OCI-M2 (cell line): ENCODE measurements around the gene PCNX3.
A peak's percentile ranks its signal among the peaks of the same experiment; 100 is the strongest.

Experiments
- DNase-seq: peaks from one replicate; lab custom pipeline; 2025; ENCODE audit not compliant: unreplicated experiment; lab: John Stamatoyannopoulos, UW

The PCNX3 gene

DNA sequence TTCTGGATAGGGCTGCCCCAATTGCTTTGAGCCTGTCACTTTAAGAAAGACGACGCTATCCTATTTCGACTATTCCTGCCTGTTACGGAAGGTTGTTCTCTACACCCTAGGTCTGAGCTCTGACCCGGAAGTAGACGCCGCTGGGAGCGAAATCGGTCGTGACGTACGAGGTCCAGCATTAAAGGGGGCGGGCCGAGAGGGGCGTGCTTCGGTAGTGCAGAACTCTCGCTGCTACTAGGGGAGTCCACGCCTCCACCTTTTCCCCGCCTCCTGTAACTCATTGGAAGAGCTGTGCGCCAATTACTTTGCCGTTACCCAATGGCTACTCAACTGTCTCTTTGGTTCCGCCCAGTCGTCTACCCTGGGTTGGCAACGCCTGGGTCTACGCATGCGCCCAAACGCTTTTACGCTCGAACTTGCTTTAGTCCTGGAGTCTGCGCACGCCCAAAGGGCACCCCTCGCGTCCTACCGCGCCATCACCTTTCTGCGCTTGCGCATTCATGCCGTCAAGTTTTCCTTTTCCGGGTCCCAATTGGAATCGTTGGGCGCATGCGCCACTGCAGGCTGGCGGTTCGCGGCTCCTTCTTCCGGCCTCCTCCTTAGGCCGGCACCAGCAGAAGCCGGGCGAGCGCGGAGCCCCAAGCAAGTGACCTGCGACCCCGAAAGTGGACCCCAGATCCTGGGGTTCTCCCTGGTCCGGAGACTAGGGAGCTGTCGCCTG is at the start of gene PCNX3:
TSS of gene PCNX3 (plus strand) at position 548 of the 721 bp plus-strand sequence. CDS start 536 bp downstream, outside the sequence.
- peak; percentile 99 for DNase-seq

DNA sequence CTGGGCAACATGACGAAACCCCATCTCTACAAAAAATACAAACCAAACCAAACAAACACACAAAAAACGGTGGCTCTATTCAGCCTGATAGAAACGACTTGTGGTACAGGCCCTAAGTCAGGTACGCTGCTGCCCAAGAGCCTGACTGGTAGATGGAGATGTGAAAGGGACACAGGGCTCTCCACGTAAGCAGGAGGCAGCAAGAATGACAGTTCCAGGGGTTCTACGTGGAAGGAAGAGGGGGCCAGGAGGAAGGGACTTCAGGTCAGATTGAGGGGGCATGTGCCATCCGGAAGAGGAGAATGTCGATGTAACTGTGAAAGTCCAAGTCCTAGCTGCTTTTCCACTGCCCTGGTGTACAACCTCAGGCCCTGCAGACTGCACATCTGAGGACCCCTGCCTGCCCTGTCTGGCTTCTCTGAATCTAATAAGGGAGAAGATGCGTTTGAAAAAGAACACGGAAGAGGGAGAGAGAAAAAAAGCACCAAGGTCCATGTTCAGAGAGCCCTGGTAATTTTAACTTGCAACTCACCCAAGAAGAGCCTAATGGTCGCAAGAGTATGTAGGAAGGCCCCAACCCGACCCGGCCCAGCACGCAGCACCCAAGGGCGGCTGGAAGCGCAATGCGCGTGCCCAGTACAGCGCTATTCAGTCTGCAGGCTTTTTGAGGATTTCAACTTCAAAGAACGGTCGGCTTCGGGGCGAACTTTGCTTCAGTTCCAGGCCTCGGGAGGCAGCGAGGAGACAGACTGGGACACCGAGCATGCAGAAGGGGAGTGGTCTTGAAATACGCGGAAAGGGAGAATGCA is 46.2 kb upstream of the PCNX3 start:
- DNase-seq, result no peak

DNA sequence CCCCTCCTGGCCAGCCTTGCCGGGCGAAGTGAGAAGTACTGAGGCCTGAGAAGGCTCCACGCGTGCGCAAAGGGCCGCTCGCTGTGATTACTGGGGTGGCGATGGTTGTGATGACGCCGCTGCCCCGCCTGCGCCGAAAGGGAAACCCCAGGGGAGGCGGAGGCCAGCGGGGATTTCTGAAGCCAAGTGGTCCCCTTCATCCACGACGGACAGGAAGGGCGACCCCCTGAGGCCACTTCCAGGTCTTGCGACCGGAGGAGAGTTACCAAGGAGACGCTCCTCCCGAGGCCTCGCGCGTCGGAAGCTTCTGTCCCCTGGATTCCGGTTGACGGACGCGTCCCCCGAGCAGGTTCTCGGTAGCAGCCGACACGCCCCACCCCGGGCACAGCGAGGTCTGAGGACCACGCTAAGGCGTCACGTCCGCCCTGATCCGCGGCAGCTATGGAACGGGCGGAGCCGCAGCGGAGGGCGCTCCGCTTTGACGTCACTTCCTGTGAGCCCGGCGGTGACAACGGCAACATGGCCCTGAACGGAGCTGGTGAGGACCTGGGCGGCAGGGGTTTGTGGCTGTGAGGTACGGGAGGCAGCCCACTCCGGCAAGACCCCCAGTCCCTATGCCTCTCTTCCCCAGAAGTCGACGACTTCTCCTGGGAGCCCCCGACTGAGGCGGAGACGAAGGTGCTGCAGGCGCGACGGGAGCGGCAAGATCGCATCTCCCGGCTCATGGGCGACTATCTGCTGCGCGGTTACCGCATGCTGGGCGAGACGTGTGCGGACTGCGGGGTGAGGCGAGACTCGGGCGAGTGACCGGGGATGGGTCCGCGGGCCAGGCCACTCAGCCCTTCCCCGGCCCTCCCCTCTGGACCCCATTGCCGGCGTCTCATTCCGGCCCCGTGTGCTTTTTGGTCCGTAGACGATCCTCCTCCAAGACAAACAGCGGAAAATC is 45.3 kb upstream of the PCNX3 start, which contains the start of gene ZNRD2:
TSS of gene ZNRD2 (plus strand) at position 505 of the 946 bp plus-strand sequence. CDS start at position 520, 15 bp downstream.
- peak; percentile 46 for DNase-seq

DNA sequence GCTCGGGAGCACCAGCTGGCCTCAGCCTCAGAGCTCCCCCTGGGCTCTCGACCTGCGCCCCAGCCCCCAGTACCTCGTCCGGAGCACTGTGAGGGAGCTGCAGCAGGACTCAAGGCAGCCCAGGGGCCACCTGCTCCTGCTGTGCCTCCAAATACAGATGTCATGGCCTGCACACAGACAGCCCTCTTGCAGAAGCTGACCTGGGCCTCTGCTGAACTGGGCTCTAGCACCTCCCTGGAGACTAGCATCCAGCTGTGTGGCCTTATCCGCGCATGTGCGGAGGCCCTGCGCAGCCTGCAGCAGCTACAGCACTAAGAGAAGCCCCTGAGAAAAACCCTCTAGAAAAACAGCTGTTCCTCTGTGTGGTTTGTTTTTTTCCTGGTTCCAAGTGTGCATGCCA is 44.2 kb upstream of the PCNX3 start:
- DNase-seq, result no peak

DNA sequence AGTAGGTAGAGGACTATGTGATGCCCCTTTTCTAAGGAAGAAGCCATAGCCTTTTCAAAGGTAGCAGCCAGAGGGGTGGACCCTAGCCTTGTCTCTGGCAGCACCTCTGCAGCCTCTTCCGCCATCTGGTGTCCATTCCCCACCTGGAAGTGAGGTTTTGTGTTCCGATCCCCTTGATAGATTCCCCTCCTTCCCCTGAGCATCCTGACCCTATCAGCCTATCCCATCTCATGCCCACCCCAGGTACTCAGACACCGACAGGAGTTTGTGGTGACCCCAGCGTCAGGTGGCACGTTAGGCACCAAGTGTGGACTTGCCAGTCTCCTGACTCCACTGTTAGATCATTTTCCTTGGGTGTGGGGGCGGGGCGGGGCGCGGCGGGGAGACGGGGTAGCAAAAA is 43.6 kb upstream of the PCNX3 start:
- DNase-seq, result no peak

DNA sequence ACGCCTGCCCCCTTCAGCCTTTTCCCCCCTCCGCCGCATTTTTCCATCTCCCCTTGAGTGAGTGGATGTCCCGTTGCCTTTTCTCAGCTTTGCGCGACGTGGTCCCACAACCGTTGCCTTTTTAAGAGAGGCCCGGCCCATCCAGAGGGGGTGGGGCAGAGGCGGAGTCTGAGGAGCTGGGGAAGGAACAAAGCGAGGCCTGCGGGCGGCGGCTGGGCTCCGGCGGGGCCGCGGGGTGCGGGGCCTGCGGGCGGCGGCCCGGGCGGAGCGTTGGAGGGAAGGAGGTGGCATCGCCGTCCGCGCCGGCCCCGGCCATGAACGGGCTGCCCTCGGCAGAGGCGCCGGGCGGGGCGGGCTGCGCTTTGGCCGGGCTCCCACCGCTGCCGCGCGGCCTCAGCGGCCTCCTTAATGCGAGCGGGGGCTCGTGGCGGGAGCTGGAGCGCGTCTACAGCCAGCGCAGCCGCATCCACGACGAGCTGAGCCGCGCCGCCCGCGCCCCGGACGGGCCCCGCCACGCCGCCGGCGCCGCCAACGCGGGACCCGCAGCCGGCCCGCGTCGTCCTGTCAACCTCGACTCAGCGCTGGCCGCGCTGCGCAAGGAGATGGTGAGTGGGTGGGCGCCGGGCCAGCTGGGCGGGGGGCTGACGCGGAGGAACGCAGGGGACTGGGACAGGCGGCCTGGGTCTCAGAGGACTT is 43.1 kb upstream of the PCNX3 start, which contains the start of gene FAM89B:
TSS of gene FAM89B (plus strand) at position 183 of the 696 bp plus-strand sequence. CDS start at position 315, 132 bp downstream.
- no peak for DNase-seq

DNA sequence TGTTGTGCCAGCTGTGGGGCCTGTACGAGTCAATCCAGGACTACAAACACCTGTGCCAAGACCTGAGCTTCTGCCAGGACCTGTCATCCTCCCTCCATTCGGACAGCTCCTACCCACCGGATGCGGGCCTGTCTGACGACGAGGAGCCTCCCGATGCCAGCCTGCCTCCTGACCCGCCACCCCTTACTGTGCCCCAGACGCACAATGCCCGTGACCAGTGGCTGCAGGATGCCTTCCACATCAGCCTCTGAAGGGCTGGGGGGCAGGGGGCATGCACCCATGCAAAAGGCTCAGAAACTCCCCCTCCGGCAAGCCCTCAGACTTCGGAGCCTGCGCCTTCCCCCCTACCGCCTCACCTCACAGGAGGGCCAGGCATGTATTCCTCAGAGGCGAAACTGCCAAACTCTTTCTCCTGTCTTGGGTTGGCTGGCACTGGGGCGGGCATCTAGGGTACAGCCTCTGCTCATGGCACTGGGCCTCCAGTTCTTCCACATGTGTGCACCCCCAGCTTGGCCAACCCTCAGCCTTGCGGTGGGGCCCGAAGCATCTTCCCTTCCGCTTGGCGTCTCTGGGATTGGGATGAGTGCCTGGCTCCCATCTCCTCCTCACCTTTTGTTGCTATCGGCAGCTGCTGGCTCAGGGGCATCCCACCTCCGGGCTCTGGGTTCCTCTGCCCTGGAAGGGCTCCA is 42.0 kb upstream of the PCNX3 start:
- DNase-seq, result no peak

DNA sequence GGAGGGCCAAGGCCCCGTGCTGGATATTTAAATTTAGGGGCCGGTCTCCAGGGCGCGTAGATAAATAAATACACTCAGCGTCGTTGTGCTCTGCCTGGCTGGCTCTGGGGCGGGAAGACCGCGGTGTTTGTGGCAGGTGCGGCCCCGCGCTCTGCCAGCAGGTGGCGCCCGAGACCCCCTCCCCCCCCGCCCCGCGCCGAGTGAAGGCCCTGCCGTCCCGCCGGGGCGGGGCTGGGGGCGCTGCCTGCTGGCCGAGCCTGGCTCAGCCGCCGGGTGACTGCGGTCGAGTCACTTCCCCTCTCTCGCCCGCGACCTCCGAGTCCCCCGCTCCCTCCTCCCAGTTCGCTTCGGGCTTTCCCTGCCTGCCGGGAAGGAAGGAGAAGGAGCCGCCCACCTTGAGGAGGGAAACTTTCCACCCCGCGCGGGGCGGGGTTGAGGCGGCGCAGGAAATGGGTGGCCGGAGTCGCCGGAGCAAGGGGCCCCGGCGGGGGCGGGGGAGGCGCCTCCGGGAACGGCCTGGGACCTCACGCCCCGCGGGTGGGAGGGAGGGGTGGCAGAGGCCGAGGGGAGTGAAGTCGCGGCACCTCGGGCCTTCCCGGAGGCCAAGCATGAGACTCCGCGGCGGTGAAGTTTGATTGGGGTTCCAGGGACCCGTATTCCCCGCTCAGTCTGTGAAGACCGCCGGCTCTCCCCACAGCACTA is 41.3 kb upstream of the PCNX3 start:
- peak; percentile 52 for DNase-seq

DNA sequence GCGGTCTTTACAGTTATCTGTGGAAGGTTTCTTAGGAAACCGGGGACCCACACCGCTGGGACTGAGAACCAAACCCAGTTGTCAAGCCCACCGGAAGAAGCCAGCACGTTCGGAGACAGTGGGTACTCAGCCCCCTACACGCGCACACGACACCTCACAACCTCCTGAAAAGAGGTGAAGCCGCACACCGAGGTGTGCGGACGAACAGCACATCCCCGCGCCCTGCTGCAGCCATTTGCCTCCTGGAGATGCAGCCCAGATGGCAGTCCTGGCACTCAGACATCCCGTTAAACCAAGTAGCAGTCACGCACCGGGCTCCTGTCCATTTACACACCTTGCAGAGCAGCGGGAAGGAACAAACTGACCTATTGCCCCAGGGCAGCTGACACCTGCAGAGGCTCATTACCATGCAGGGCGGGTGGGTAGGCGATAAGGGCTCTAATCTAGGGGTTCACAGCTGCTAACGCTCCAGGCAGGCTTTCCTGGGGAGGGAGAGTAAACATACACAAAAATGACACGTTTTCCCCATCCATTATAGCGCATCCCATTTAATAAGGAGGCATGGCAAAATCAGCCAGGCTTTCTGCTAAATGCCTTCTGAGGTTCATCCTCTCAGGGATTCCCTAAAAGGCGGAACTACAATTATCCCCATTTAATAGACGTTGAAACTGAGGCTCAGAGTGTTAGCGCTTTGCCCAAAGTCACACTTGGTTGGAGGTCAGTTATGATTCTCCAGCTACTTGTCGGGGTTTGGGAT is 40.6 kb upstream of the PCNX3 start:
- DNase-seq, result no peak

DNA sequence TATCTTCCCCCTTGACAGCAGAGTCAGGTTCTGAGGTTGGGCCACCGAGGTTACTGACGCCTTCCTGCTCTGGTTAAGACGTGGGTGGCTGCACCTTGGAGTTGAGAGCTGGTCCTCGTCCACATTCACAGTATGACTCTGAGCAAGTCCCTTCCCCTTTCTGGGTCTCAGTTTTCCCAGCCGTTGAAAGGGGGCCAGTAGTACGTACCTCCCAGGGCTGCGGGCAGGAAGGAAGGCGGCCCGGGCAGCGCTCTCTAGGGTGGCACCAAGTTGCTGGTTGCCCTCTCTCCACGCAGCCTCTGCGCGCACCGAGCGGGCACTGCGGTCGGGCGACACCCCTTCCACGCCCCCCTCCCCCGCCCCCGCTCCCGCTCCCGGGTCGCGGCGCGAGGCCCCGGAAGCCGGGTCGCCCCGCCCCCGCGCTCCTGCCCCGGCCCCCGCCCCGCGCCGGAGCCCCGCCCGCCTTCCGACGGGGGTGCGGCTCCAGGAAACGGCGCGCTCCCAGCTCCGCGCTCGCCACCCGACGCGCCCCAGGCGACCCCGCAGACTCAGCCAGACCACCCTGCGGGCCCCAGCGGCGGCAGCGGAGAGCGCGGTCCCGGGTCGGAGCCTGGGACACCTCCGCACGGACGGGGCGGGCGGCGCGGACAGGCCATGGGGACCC is 39.9 kb upstream of the PCNX3 start, which contains the start of gene EHBP1L1:
TSS of gene EHBP1L1 (plus strand) at position 486 of the 664 bp plus-strand sequence. CDS start 250 bp downstream, outside the sequence.
- DNase-seq, result no peak

DNA sequence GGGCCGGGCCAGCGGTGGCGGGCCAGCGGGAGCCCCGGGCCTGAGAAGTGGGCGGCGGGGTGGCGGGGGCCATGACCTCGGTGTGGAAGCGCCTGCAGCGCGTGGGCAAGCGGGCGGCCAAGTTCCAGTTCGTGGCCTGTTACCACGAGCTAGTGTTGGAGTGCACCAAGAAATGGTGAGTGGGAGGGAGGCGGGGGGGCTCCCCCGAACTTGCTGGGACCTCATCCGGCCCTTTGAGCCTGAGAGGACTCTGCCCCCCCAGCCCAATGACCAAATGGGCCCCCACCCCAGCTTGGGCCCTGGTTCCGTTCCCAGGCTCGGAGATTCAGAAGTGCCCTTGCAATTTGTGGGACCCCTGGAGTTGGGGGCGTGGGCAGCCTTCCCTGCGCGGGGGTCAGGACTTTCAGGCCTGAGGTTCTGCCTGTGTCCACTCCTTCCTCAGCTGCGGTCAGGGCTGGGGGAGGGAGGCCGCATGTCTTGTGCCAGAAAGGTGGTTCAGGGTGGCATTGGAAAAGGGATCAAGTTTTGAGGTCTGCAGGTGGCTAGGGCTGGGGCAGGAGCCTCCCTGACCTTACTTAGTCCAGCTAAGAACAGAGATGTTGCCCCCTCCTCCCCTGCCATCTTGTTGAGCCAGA is 39.2 kb upstream of the PCNX3 start:
- DNase-seq, result no peak

DNA sequence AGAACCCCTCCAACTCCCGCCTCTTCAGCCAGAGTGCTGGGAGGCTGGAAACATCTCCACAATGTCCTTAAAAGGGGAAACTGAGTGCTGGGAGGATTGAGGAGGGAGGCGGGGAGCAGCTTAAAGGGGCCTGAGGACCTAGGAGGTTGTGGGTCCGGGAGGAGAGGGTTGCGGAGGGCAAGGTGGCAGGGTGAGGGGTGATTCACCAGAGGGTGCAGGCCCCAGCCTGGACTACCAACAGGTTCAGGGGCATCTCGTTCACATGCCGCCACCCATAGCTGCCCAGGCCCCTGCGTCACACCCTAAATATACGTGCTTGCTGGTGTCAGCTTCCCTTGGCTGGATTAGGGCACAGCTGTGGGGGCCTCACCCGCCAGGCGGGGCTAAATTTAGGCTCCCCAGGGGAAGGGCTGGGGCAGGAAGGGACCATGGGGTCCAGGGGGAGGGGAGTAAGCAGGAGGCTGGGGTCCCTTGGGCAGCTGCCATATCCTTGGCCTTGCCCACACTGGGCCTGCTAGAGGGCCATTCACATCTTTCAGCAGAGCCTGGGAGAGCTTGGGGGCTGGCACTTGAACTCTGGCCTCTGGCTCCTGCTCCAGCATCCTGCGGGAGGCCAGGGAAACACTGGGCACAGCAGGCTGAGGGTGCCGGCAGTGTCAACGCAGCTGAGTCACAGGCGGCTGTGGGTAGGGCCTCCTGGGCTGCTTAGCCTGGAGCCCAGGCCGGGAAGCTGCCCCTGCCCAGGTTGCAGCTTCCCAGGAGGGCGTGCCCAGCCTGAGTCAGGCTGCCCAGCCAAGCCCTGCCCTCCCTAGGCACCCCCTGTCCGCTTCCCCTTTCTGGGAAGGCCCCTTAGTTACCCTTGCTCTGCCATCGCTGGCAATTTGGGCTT is 38.5 kb upstream of the PCNX3 start:
- DNase-seq, result no peak

DNA sequence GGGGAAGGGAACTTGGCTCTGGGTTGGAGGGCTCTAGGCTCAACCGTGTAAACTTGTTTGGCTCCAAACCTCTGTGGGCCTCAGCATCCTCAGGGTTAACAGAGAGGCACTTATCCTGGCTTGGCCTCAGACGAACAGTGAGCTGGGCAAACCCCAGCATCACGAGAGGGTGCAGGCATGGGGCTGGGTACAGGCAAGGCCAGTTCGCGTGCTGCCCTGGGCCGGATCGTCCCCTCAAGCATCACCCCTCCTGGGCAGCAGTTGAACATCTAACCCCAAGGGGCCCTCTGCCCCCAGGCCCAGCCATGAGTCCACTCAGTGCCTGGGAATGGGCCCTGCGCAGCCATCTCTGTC is 37.8 kb upstream of the PCNX3 start:
- no peak for DNase-seq

DNA sequence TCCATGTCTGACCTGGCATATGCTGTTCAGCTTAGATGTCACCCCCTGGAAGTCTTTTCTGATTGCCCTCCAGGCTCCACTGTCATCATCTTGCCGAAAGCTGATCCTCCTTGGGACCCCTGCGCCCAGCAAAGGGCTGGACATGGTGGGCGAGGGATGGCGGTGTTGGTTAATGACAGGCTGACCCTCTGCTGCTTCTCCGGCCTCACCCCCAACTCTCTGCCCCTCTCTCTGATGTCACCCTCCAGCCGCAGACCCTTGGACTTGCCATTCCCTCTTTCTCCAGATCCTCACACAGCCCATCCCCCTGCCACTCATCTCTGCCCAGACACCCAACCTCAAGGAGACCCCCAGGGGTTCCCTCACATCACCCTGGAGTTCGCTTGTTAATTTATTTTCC is 37.4 kb upstream of the PCNX3 start:
- no peak for DNase-seq

DNA sequence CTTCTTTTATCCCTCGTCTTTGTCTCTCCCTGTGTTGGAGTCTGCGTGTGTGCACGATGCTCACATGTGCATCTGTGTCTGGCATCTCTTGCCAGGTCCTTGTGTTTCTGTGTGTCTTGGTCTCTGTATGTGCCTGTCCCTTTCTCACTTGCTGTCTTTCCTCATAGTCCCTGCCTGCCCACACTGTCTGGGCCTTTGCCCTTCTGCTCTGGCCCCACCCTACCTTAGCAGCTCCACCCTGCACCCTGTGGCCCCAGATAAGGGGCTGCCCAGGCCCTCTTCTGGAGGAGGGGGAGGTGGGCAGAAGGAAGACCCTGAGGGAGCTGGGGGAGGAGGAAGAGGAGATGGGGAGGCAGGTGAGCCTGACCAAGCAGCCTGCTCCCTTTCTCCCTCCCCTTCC is 36.9 kb upstream of the PCNX3 start:
- DNase-seq, result no peak

DNA sequence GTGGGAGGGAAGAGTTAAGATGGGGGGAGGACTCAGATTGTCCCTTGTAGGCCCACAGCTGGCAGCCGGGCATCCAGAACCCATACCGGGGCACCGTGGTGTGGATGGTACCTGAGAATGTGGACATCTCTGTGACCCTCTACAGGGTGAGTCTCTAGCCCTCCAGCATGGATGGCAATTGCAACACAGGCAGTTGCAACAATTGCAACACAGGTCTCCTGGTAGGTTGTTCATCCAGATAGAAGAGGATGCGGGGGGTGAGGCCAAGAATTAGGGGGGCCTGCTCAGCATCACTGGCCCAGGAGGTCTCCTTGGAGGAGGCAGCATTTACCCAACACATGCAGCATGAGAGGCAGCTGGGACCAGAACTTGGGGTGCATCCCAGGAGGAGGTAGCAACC is 36.3 kb upstream of the PCNX3 start:
- no peak for DNase-seq
